ENCODE results near the gene PANX3.
A peak's percentile ranks its signal among the peaks of the same experiment; 100 is the strongest.

Gene PANX3

GRCh38 chr11:124658986-124659385 is 47.8 kb downstream of the PANX3 start:
- no peak for DNase-seq

- DNase-seq, result no peak
Measured at GRCh38 chr11:124661553-124661952, 50.3 kb downstream of the PANX3 start.

GRCh38 chr11:124662106-124662505 is 50.9 kb downstream of the PANX3 start:
- DNase-seq, result no peak

- DNase-seq, result no peak
Measured at GRCh38 chr11:124663861-124664260, 52.6 kb downstream of the PANX3 start.

- no peak for DNase-seq
Measured at GRCh38 chr11:124667601-124668000, 56.4 kb downstream of the PANX3 start.

- DNase-seq, result peak; percentile 15
Measured at GRCh38 chr11:124669193-124669592, 58.0 kb downstream of the PANX3 start.

All from NCI-H187 treated with DMSO at 0.1 percent for 48 hours (cell line).